ENCODE results near the gene GALNS.

DNA sequence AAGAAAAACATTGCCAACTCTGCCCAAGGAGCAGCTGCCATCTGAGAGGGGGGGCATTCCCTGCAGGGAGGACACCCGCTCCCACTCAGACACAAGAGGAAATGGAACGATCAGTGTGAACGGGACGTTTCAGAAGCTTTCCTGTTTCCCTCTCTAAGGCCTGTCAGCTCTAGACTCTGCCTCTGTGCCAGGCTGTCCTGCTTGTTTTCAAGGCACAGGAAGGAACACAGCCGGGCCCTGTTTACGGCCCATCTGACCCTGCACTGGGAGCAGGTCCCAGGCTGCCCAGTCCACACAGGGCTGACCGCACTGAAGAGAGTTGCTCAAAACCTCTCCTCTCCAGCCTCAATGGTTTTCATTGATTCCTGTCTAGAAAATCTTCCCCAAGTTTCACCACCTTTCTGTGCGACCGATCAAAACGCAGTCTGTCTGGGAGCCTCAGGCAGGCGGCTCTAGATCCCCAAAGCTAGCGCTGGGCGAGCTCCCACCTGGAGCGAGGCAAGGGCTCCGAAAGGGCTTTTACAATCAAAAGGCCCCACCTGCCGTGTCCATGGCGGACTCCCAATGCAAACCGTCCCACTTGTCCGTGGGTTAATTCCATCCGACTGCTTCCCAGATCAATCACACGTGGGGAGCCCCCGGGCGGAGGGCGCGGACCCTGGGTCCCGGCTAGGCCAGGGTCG lies 73.2 kb downstream of the GALNS start:
- TF ChIP-seq, protein P1, sequence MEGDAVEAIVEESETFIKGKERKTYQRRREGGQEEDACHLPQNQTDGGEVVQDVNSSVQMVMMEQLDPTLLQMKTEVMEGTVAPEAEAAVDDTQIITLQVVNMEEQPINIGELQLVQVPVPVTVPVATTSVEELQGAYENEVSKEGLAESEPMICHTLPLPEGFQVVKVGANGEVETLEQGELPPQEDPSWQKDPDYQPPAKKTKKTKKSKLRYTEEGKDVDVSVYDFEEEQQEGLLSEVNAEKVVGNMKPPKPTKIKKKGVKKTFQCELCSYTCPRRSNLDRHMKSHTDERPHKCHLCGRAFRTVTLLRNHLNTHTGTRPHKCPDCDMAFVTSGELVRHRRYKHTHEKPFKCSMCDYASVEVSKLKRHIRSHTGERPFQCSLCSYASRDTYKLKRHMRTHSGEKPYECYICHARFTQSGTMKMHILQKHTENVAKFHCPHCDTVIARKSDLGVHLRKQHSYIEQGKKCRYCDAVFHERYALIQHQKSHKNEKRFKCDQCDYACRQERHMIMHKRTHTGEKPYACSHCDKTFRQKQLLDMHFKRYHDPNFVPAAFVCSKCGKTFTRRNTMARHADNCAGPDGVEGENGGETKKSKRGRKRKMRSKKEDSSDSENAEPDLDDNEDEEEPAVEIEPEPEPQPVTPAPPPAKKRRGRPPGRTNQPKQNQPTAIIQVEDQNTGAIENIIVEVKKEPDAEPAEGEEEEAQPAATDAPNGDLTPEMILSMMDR (IDR thresholded peaks at IDR 0.05 in 8 of 11, conservative IDR thresholded peaks at IDR 0.05 in 3 of 11) = no peak
- TF ChIP-seq POLR2A (IDR thresholded peaks at IDR 0.05) = no peak
